IgD-negative memory B cell (primary cell): Measurements from ENCODE around the gene CBFA2T3. TPM values are rescaled to one million over a fixed set of nuclear protein-coding genes. Genes with fewer than 3 reads are reported as not detected.
"Not testable (repeated sequence)": the region's sequence is repeated elsewhere in the genome, so short reads cannot be mapped to it uniquely, and the experiment has no call there.

Source experiments
- H3K27ac Mint-ChIP-seq, 3 donors: one replicate each; pipeline ENCODE4 v1.8.0; 2020 to 2022; ENCODE audit warnings: mild to moderate bottlenecking in 3 of 3, mixed read lengths in 3 of 3, moderate library complexity in 1 of 3
- H3K27me3 Mint-ChIP-seq: one replicate; pipeline ENCODE4 v1.8.0; 2021; ENCODE audit warnings: mixed read lengths
- H3K36me3 Mint-ChIP-seq: one replicate; pipeline ENCODE4 v1.8.0; 2020; ENCODE audit warnings: mild to moderate bottlenecking, mixed read lengths
- H3K4me1 Mint-ChIP-seq, 3 donors: one replicate each; pipeline ENCODE4 v1.8.0; 2020 to 2022; ENCODE audit warnings: mixed read lengths in 3 of 3, mild to moderate bottlenecking in 1 of 3
- H3K4me3 Mint-ChIP-seq, 4 donors: one replicate each; pipeline ENCODE4 v1.8.0; 2020 to 2022; ENCODE audit warnings: mild to moderate bottlenecking in 4 of 4, mixed read lengths in 4 of 4, moderate library complexity in 3 of 4
- H3K9me3 Mint-ChIP-seq, 3 donors: one replicate each; pipeline ENCODE4 v1.8.0; 2020 to 2021; ENCODE audit warnings: mixed read lengths in 3 of 3, mild to moderate bottlenecking in 1 of 3
- polyA plus RNA-seq: library from polyadenylated mRNA; unstranded; fragments of 300-500 nt; fragmentation: Illumina TruSeq; gene quantifications from one replicate; pipeline ENCODE4 v1.2.3, GENCODE V29; 2021

Gene CBFA2T3
- polyA plus RNA-seq, 1 donor from 2014 or later, result 38.8 TPM

GRCh38 chr16:88894681-88895300, 82.2 kb downstream of the CBFA2T3 start:
- peak overlapping the region in 2 of 3 donors; percentile 51 to 86 for H3K27ac Mint-ChIP-seq
- no peaks in the 10 kb centered on the region for H3K9me3 Mint-ChIP-seq
- peak overlapping the region in 2 of 4 donors; percentile 68 to 77 for H3K4me3 Mint-ChIP-seq
- H3K4me1 Mint-ChIP-seq, result peaks cover 2 to 5% (median 4%) of the 10 kb centered on the region in 3 donors
- no peaks in the 10 kb centered on the region for H3K27me3 Mint-ChIP-seq
- H3K36me3 Mint-ChIP-seq, result no peaks in the 10 kb centered on the region

GRCh38 chr16:88894266-88894665, 82.7 kb downstream of the CBFA2T3 start:
- peak overlapping the region in 2 of 4 donors; percentile 68 to 77 for H3K4me3 Mint-ChIP-seq
- not testable (repeated sequence) for H3K27me3 Mint-ChIP-seq, H3K4me1 Mint-ChIP-seq, H3K9me3 Mint-ChIP-seq, H3K36me3 Mint-ChIP-seq
- peak overlapping the region in 2 of 3 donors; percentile 51 to 86 for H3K27ac Mint-ChIP-seq

GRCh38 chr16:88893127-88893968, 83.7 kb downstream of the CBFA2T3 start:
- H3K27me3 Mint-ChIP-seq, result no peaks in the 10 kb centered on the region
- H3K36me3 Mint-ChIP-seq, result no peaks in the 10 kb centered on the region
- no peaks in the 10 kb centered on the region for H3K9me3 Mint-ChIP-seq
- no peak overlapping the region for H3K4me3 Mint-ChIP-seq
- H3K27ac Mint-ChIP-seq, result peak overlapping the region in 1 of 3 donors; percentile 21
- peaks cover 2 to 5% (median 4%) of the 10 kb centered on the region in 3 donors for H3K4me1 Mint-ChIP-seq

- H3K27me3 Mint-ChIP-seq, result no peaks in the 10 kb centered on the region
- H3K4me1 Mint-ChIP-seq, result peaks cover 2 to 5% (median 4%) of the 10 kb centered on the region in 3 donors
- no peaks in the 10 kb centered on the region for H3K36me3 Mint-ChIP-seq
- no peak overlapping the region for H3K4me3 Mint-ChIP-seq
- H3K9me3 Mint-ChIP-seq, result no peaks in the 10 kb centered on the region
- H3K27ac Mint-ChIP-seq, result no peak overlapping the region
Measured at GRCh38 chr16:88892065-88892464, 84.9 kb downstream of the CBFA2T3 start.

GRCh38 chr16:88891083-88891482, 85.9 kb downstream of the CBFA2T3 start:
- Mint-ChIP-seq H3K4me3 (no peak overlapping the region), H3K36me3 (peaks cover 1% of the 10 kb centered on the region), H3K9me3 (no peaks in the 10 kb centered on the region), H3K27me3 (no peaks in the 10 kb centered on the region), H3K4me1 (peaks cover 2 to 5% (median 4%) of the 10 kb centered on the region in 3 donors), H3K27ac (no peak overlapping the region)

GRCh38 chr16:88889702-88890352, 87.2 kb downstream of the CBFA2T3 start:
- not testable (repeated sequence) for H3K36me3 Mint-ChIP-seq, H3K9me3 Mint-ChIP-seq, H3K4me3 Mint-ChIP-seq, H3K4me1 Mint-ChIP-seq, H3K27me3 Mint-ChIP-seq
- H3K27ac Mint-ChIP-seq, result peak overlapping the region in 2 of 3 donors; percentile 53 to 71

- Mint-ChIP-seq H3K27me3 (no peaks in the 10 kb centered on the region), H3K4me3 (no peak overlapping the region), H3K27ac (no peak overlapping the region), H3K36me3 (peaks cover 1% of the 10 kb centered on the region), H3K9me3 (no peaks in the 10 kb centered on the region), H3K4me1 (no peaks in the 10 kb centered on the region)
Measured at GRCh38 chr16:88888461-88889387, 88.3 kb downstream of the CBFA2T3 start.

- Mint-ChIP-seq H3K4me3 (no peak overlapping the region), H3K9me3 (no peaks in the 10 kb centered on the region), H3K27me3 (no peaks in the 10 kb centered on the region), H3K4me1 (no peaks in the 10 kb centered on the region), H3K27ac (no peak overlapping the region), H3K36me3 (peaks cover 1% of the 10 kb centered on the region)
Measured at GRCh38 chr16:88888057-88888456, 89.0 kb downstream of the CBFA2T3 start.

- Mint-ChIP-seq H3K4me1 (peaks cover 0 to 1% (median 0%) of the 10 kb centered on the region in 3 donors), H3K36me3 (peaks cover 1% of the 10 kb centered on the region), H3K27ac (no peak overlapping the region), H3K9me3 (no peaks in the 10 kb centered on the region), H3K27me3 (no peaks in the 10 kb centered on the region), H3K4me3 (peak overlapping the region in 1 of 4 donors; percentile 41)
Measured at GRCh38 chr16:88886845-88887521, 90.0 kb downstream of the CBFA2T3 start.

GRCh38 chr16:88886420-88886844, 90.6 kb downstream of the CBFA2T3 start:
- Mint-ChIP-seq H3K4me3 (no peak overlapping the region), H3K4me1 (peaks cover 0 to 1% (median 0%) of the 10 kb centered on the region in 3 donors), H3K9me3 (no peaks in the 10 kb centered on the region), H3K36me3 (peaks cover 1% of the 10 kb centered on the region), H3K27me3 (no peaks in the 10 kb centered on the region), H3K27ac (no peak overlapping the region)

- H3K9me3 Mint-ChIP-seq, result no peaks in the 10 kb centered on the region
- no peaks in the 10 kb centered on the region for H3K27me3 Mint-ChIP-seq
- H3K4me3 Mint-ChIP-seq, result no peak overlapping the region
- H3K36me3 Mint-ChIP-seq, result peaks cover 1% of the 10 kb centered on the region
- peaks cover 0 to 1% (median 0%) of the 10 kb centered on the region in 3 donors for H3K4me1 Mint-ChIP-seq
- no peak overlapping the region for H3K27ac Mint-ChIP-seq
Measured at GRCh38 chr16:88885693-88886280, 91.2 kb downstream of the CBFA2T3 start.

GRCh38 chr16:88884569-88885271, 92.3 kb downstream of the CBFA2T3 start:
- peak overlapping the region in 1 of 4 donors; percentile 54 for H3K4me3 Mint-ChIP-seq
- no peaks in the 10 kb centered on the region for H3K9me3 Mint-ChIP-seq
- H3K4me1 Mint-ChIP-seq, result peaks cover 0 to 1% (median 0%) of the 10 kb centered on the region in 3 donors
- H3K36me3 Mint-ChIP-seq, result peaks cover 1% of the 10 kb centered on the region
- H3K27me3 Mint-ChIP-seq, result no peaks in the 10 kb centered on the region
- H3K27ac Mint-ChIP-seq, result peak overlapping the region in 1 of 3 donors; percentile 46

- H3K4me1 Mint-ChIP-seq, result peaks cover 0 to 1% (median 0%) of the 10 kb centered on the region in 3 donors
- no peak overlapping the region for H3K27ac Mint-ChIP-seq
- H3K36me3 Mint-ChIP-seq, result peaks cover 1% of the 10 kb centered on the region
- no peaks in the 10 kb centered on the region for H3K27me3 Mint-ChIP-seq
- no peaks in the 10 kb centered on the region for H3K9me3 Mint-ChIP-seq
- no peak overlapping the region for H3K4me3 Mint-ChIP-seq
Measured at GRCh38 chr16:88883946-88884345, 93.1 kb downstream of the CBFA2T3 start.
